Measurements from ENCODE around the gene LRRIQ4.

Gene LRRIQ4

GRCh38 chr3:169861871-169862270, 49.2 kb downstream of the LRRIQ4 start:
- DNase-seq, result no peak

DNA sequence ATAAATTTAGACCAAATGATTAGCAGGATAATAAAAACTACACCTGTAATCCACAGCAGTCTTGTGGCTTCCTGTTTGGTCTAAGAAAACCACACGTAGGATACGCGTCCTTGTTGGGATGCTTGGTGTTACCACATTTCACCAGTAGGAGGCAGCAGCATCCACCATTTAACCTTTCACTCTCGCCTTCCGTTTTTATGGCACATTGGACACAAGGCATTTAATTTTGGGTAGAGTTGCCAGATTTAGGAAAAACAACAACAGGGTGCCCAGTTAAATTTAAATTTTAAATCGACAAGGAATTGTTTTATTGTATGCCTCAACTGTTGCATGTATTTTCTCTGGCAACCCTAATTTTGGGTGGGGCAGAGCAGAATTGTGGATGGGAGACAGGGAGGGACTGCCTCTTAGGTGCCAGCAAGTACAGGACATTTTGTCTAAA, 50.8 kb downstream of the LRRIQ4 start:
- peak; percentile 48 for DNase-seq

GRCh38 chr3:169864270-169864669, 51.6 kb downstream of the LRRIQ4 start:
- DNase-seq, result no peak

GRCh38 chr3:169865176-169865767, 52.6 kb downstream of the LRRIQ4 start:
- DNase-seq, result no peak

- DNase-seq, result no peak
Measured at GRCh38 chr3:169867584-169868210, 55.0 kb downstream of the LRRIQ4 start.

DNA sequence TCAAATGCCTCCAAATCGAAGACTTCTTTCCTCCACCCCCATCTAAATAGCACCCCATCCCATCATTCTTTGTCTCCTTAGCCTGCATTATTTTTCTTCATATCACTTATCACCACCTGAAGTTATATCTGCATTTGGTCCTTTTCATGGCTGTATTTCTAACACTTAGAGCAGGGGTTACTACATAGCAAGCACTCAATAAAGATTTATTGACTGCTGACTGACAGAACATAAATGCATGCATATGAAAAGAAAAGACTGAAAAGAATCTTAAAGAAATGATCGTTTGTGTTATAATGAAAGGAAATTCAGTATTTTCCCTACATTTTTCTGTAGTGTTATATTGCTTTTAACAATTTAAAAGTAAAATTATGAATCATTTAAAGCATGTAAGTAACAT, 55.7 kb downstream of the LRRIQ4 start:
- no peak for DNase-seq

DNA sequence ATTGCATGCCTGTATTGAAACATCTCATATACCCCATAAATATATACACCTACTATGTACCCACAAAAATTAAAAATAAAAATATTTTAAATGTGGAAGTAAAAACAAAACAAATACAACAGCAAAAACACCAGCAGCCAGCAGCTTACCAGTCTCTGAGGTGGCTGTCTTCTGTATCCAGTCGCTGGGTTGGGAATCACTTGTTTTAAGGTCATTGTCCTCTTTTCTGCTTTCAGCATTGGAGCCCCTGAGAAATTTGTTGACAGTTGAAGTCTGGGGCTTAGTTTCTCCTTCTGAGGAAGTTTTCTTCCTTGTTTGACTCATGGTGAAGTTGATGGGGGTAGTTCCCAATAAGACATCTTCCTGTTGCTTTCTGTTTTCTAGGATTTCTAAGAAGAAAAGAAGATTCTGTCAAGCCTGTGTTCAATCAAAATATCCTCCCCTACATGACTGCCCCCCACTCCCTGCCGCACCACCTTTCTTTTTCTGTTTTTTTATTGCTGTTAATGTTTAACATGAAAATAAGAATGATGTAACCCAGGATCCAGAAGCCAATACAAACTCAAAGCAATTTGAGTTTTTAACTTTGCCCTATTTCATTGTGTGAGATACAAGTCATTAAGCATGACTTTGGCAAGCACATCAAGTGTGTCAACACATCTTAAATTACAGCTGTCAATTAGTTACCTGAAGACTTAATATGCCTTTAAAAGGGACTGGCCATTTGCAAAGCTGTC, 57.0 kb downstream of the LRRIQ4 start, which contains the start of gene LRRC31:
Gene LRRC31 (minus strand): TSS at position 452 of the 737 bp plus-strand sequence. CDS start 128 bp downstream, at position 324.
- no peak for DNase-seq

GRCh38 chr3:169871129-169871886, 58.6 kb downstream of the LRRIQ4 start:
- no peak for DNase-seq

- no peak for DNase-seq
Measured at GRCh38 chr3:169879013-169879557, 66.4 kb downstream of the LRRIQ4 start.

GRCh38 chr3:169879845-169880575, 67.3 kb downstream of the LRRIQ4 start:
- DNase-seq, result no peak

DNA sequence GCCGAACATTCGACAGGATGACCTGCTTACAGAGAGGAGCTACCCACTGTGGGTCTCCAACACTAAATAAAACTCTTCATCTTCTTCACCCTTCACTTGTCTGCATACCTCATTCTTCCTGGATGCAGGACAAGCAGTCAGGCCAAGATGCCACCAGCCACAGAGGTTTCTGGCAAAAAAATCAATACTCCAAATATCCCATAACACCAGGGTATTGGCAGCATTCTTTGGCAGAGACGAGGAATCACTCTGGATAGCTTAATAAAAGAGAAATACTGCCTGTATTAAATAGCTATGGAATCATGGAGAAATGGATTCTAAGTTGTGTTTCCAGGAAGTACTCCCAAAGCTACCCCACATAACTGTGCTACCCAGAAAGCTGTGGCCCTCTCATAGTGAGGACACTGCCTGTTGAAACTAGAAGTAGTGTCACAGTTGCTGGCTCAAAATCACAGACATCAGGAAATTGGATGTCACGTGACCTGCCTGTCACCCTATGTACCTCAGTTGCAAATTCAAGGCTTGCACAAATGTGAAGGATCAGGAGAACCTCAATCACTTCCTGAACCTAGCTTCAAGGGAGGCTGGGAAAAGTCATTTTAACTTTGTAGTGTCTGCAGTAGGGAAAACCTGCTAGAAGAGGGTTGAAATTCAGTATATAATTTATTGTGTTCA, 68.0 kb downstream of the LRRIQ4 start:
- no peak for DNase-seq

GRCh38 chr3:169886671-169887070, 74.0 kb downstream of the LRRIQ4 start:
- peak; percentile 43 for DNase-seq

Measured in right hindlimb (tissue), 1 donor.